Measurements from ENCODE around the gene ADAMTS16. TPM values are rescaled to one million over a fixed set of nuclear protein-coding genes. Genes with fewer than 3 reads are reported as not detected.

ADAMTS16 gene
- total and polyA plus RNA-seq, 2 experiments from 2014 or later, result 2.8 to 15.4 TPM

Small RNA genes within 50 kb of the gene (small RNA-seq; reads per million reads assigned to genes)
- not detected for gene RN7SKP73 (ENCODE audit: low replicate concordance)
